ENCODE measurements around the gene ENO2.
"Not testable (repeated sequence)": the region's sequence is repeated elsewhere in the genome, so short reads cannot be mapped to it uniquely, and the experiment has no call there.

The ENO2 gene

DNA sequence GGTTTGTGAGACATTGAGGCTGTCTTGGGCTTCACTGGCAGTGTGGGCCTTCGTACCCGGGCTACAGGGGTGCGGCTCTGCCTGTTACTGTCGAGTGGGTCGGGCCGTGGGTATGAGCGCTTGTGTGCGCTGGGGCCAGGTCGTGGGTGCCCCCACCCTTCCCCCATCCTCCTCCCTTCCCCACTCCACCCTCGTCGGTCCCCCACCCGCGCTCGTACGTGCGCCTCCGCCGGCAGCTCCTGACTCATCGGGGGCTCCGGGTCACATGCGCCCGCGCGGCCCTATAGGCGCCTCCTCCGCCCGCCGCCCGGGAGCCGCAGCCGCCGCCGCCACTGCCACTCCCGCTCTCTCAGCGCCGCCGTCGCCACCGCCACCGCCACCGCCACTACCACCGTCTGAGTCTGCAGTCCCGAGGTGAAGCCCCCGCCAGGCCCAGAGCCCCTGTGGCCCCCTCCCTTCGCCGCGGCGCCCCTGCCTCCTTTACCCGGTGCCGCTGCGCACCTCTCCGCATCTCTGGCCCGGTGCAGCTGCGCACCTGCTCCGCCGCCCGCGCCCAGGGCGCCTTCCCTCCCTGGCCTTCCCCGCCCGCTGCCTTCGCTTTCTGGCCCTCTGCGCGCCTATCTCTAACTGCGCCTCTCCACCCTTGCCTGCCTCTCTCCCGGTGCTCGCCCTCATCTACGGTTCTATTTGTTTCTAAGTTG is at the start of gene ENO2:
TSS of gene ENO2 (plus strand) at position 335 of the 701 bp plus-strand sequence. CDS start 1,253 bp downstream, outside the sequence.
- no peak for DNase-seq

GRCh38 chr12:6865307-6865706 is 49.1 kb upstream of the ENO2 start:
- not testable (repeated sequence) for DNase-seq

GRCh38 chr12:6866163-6866919 is 48.0 kb upstream of the ENO2 start:
- DNase-seq = no peak

- no peak for DNase-seq
Measured at GRCh38 chr12:6866920-6867412, 47.4 kb upstream of the ENO2 start.

DNA sequence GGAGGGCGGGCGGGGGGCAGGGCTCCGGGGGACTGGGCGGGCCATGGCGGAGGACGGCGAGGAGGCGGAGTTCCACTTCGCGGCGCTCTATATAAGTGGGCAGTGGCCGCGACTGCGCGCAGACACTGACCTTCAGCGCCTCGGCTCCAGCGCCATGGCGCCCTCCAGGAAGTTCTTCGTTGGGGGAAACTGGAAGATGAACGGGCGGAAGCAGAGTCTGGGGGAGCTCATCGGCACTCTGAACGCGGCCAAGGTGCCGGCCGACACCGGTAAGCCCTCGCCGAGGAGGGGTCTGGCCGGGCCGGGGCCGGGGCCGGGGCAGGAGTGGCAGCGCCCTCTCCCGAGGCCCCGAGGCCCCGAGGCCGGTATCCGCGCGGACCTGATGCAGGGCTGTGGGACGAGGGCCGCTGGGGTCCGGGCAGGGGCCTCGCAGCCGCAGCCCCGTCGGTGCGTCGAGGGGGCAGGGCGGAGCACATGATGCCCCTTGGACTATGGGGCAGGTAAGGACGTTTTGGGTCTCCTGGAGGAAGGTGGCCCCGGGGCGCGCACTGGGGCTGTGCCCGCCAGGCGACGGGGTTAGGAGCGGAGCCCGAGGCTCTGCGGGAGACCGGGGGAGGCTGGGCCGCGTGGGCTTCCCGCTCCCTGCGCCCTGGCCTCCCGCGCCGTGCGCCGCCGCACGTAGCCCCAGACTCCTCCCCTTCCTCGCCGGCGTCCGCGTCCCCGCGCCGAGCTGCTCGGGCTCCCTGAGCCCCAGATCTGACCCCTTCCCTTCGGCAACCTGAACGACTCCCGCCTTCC is 46.8 kb upstream of the ENO2 start, which contains the start of gene TPI1:
TSS of gene TPI1 (plus strand) at position 119 of the 798 bp plus-strand sequence. CDS start at position 155, 36 bp downstream.
- peak; percentile 55 for DNase-seq

GRCh38 chr12:6868211-6869048 is 46.0 kb upstream of the ENO2 start:
- no peak for DNase-seq

- peak; percentile 8 for DNase-seq
Measured at GRCh38 chr12:6869049-6870021, 45.0 kb upstream of the ENO2 start.

DNA sequence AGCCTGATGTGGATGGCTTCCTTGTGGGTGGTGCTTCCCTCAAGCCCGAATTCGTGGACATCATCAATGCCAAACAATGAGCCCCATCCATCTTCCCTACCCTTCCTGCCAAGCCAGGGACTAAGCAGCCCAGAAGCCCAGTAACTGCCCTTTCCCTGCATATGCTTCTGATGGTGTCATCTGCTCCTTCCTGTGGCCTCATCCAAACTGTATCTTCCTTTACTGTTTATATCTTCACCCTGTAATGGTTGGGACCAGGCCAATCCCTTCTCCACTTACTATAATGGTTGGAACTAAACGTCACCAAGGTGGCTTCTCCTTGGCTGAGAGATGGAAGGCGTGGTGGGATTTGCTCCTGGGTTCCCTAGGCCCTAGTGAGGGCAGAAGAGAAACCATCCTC is 44.1 kb upstream of the ENO2 start:
- DNase-seq = not testable (repeated sequence)

DNA sequence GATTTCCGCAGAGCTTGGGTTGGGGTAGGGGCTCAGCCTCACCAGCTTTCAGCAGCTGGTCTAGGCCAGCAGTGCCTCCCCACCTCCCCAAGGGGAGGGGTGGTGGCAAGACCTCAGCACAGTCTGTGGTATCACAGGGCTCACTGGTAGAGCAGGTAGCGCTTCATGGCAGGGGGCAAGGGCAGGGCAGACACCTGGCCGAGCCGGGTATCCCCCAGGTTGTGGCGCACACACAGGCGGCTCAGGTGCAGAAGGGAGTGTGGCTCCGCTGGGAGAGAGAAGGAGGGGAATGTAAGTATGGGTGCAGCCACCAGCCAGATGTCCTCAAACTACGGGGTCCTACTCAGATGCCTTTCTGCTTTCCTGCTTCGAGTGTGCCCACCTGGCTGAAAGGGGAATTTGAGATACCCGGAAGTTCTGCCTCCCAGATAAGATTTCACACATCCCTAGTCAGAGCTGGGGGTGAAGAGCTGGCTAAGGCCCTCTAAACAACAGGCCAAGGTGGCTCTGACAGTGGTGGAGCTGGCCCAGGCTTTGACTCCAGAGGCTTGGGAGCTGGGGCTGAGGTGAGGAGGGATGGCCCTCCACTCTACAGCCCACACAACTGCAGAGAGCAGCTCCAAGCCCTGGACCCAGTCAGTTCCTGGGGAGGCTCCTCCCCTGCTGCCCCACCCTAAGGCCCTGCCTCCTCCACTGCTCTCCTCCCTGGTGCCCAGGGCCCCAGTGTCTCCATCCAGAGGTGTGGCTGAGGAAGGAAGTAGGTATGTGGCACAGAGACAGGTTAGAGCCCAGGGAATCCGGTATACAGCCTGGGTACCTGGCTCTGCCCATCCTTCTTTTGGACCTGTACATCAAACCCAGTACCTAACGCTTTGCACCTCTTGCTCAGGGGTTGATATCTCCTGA is 43.1 kb upstream of the ENO2 start:
- no peak for DNase-seq

DNA sequence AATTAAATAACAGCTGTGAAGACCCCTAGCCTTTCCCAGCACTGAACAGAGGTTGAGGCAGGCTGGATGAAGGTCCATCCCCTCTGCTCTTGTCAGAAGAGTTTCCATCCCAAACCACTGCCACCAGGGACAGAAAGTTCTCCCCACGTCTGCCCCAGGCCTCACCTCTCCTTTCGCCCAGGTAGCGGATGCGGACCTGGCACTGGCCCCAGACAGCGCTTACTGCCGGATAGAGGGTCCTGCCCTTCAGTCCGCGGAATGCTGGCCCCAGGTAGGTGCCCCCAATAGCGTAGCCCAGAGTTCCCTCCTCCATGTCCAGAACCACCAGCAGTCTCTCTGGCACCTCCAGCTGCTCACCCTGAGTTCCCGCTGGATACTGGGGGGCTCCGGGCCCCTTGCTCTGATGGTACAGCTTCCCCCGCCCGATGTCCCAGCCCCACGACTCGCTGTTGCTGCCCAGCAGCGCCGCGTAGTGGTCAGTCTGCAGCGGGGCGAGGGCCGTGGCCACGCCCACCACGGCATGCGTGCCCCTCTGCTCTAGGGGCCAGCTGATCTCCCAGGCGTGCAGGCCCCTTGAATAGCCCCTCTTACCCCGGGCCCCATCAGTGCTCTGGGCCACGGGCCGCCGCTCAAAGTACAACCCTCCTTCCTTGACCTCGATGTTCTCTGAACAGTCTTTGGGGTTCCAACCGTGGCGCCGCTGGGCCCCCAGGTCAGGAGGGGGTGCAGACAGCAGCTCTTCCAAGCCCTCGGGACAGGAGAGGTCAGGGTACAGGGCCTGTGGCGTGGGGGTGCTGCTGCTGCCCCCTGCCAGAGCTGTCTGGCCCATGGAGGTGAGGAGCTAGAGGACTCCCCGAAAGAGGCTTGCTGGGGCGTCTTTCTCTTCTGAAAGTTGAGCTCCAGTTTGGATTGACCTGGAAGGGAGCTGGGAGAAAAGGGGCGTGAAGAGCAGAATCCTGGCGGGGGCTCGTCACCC is 42.0 kb upstream of the ENO2 start:
- DNase-seq = no peak

DNA sequence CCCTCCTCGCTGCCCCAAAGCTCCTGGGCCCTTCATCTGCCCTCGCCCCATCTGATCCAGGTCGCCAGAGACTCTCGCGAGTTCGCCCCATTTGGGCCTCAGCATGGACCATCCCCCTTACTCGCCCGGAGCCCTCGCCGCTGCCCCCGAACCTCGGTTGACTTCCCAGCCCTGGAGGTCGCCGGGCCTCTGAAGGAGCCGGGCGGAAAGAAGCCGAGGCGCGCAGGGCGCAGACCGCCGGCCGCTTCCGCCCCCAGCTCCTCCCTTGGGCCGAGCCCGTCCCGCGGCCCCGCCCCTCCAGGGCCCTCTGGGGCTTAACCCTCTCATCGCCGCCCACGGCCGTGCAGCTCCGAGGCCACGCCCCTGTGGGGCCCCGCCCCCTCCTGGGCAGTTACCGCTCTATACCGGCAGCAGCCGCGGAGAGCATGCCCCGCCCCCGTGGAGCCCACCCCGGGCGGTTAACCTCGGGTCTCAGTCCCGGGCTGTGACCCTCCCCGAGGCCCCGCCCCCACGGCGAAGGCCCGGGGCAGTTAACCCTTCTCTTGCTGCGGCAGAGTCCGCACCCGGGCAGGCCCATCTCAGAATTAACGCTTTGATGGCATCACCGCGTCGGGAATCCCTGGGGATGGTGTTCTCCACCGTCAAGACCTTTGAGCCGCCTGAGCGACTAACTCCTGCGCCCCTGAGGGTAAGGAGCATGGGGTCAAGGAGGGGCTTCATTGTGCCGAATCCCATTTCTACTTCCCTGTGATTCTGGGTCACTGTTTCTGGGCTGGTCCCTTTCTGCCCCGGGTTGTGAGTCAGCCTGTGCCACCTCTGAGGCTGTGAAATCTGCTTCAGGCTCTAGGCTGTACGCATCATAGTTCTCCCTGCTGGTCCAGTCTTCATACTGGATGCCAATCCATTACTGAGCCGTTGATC is 41.0 kb upstream of the ENO2 start, which contains the start of gene SPSB2:
TSS of gene SPSB2 (minus strand) at position 210 of the 921 bp plus-strand sequence. CDS start 402 bp downstream, outside the sequence.
- DNase-seq = peak; percentile 51

DNA sequence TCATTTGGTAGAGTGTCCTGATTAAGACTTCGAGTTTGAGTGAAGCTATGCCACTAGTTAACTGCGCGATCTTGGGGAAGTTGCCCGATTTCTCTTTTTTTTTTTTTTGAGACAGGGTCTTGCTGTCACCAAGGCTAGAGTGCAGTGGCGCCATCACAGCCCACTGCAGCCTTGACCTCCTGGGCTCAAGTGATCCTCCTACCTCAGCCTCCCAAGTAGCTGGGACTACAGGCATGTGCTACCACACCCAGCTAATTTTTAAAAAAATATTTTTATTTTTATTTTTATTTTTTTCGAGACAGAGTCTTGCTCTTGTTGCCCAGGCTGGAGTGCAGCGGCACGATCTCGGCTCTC is 40.4 kb upstream of the ENO2 start:
- DNase-seq = not testable (repeated sequence)

DNA sequence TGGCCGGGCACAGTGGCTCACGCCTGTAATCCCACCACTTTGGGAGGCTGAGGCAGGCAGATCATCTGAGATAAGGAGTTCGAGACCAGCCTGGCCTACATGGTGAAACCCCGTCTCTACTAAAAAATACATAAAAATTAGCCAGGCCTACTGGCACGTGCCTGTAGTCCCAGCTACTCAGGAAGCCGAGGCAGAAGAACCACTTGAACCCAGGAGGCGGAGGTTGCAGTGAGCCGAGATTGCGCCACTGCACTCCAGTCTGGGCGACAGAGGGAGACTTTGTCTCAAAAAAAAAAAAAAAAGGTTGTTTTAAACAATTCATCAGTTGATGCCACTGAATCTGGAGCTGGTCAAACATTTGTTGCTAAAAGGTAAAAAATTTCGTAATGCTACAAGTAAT is 34.6 kb upstream of the ENO2 start:
- DNase-seq = not testable (repeated sequence)

DNA sequence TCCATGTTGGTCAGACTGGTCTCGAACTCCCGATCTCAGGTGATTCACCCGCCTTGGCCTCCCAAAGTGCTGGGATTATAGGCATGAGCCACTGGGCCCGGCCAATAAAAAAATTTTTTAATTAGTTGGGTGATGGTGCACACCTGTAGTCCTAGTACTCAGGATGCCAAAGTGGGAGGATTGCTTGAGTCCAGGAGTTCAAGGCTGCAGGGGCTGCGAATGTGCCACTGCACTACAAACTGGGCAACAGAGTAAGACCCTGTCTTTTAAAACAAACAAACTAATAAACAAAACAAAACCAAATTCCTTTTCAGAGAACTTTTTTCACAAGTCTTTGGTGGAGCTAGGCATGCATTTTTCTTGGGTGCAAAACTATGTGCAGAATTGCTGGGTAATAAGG is 31.1 kb upstream of the ENO2 start:
- no peak for DNase-seq

DNA sequence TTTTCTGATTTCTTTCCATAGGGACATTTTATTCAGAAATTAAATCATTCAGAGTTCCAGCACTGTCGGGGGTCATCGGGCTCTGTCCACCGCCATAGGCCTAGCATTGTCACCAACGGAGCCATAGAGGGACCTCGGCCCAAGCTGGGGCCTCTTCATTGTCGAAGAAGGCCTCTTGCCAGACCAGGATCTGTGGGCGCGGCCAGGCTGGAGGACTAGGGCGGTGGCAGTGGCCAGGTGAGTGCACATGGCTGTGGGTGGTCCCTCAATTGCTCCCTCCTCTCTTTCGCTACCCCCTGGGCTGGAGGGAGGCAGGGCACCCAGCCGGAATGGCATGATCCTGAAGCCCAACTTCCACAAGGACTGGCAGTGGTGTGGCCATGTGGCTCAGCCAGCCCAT is 30.7 kb upstream of the ENO2 start:
- no peak for DNase-seq

DNA sequence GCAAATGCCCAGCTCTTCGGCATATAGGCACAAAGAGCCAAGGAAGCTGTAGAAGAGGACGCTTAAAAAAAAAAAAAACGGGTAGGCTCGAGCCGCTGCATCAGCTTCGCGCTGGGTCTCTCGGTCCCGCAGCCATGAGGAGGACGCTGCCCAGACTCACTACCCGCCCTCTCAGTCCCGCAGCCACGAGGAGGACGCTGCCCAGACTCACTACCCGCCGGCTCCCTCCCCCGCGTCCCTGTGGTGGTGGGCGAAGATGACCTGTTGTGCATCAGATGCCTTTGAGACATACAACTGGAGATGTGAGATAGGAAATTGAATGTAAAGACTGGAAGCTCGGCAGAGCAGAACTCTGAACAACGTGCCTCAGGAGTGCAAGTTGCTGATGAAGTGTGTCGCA is 29.8 kb upstream of the ENO2 start:
- DNase-seq = no peak
